ENCODE measurements around the gene MTNR1B.

MTNR1B gene

DNA sequence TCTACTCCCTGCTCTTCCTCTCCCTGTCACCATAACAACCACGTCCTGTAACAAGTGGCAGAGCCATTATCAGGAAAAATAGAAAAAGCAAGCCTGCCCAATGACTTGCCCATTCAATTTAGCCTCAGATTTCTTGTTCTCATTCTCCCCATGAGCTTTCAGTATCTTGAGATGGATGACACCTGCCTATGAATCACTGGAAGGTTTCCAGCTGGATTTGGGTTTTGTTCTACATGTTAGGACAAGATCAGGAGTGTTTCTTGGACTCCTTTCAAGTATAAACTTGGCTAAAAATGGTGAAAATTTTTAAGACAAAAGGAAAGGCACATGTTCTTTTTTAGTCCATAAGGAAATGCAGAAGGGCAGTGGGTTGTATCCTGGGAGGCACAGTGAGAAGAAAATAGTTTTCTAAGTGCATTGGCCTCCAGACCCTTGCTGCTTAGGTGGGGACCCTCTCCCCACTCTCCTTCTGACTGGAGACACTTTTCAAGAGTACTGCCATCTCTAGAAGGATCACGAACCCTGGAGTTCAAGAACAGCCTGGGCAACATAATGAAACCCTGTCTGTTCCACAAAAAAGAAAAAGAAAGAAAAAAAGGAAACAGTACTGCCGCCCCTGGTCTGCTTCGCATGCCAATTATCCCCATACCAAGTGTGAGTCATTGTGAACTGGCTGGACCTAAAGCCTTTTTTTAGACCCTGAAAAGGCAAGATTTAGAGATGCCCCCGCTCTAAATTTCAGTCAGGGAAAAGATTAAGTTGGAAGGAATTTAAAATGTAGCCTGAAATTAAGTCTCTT, 51.0 kb downstream of the MTNR1B start:
- TF ChIP-seq, protein P1, sequence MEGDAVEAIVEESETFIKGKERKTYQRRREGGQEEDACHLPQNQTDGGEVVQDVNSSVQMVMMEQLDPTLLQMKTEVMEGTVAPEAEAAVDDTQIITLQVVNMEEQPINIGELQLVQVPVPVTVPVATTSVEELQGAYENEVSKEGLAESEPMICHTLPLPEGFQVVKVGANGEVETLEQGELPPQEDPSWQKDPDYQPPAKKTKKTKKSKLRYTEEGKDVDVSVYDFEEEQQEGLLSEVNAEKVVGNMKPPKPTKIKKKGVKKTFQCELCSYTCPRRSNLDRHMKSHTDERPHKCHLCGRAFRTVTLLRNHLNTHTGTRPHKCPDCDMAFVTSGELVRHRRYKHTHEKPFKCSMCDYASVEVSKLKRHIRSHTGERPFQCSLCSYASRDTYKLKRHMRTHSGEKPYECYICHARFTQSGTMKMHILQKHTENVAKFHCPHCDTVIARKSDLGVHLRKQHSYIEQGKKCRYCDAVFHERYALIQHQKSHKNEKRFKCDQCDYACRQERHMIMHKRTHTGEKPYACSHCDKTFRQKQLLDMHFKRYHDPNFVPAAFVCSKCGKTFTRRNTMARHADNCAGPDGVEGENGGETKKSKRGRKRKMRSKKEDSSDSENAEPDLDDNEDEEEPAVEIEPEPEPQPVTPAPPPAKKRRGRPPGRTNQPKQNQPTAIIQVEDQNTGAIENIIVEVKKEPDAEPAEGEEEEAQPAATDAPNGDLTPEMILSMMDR (IDR thresholded peaks at IDR 0.05; ENCODE audit: extremely low read depth, insufficient read depth, missing control alignments) = no peak
- in situ Hi-C loops (cut with MboI; ENCODE audit: low pct_unique_long_range_greater_than_20kb, low sequenced_read_pairs, unreplicated experiment) = no loop called here
- no peak for DNase-seq (ENCODE audit: low spot score)

DNA sequence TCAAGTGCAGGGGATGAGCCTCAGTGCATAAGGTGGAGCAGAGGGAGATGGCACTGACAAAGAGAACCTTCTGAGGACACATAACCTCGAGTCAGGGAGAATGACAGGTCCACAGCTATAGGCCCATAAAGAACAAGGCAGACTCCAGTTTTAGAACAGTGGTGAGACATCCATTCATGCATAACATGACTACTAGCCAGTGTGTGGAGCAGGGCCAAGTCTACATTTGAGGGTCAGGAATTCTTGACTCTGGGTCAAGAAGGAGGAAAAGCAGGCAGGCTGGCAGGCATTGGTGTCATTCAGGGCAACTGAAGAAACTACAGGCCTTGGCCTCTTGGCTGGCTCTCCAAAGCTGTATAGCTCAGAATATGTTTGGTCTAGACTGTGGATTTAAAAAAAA, 54.9 kb downstream of the MTNR1B start:
- TF ChIP-seq, protein P1 (IDR thresholded peaks at IDR 0.05; ENCODE audit: extremely low read depth, insufficient read depth, missing control alignments) = no peak
- in situ Hi-C loops (cut with MboI; ENCODE audit: low pct_unique_long_range_greater_than_20kb, low sequenced_read_pairs, unreplicated experiment) = no loop called here
- no peak for DNase-seq (ENCODE audit: low spot score)

DNA sequence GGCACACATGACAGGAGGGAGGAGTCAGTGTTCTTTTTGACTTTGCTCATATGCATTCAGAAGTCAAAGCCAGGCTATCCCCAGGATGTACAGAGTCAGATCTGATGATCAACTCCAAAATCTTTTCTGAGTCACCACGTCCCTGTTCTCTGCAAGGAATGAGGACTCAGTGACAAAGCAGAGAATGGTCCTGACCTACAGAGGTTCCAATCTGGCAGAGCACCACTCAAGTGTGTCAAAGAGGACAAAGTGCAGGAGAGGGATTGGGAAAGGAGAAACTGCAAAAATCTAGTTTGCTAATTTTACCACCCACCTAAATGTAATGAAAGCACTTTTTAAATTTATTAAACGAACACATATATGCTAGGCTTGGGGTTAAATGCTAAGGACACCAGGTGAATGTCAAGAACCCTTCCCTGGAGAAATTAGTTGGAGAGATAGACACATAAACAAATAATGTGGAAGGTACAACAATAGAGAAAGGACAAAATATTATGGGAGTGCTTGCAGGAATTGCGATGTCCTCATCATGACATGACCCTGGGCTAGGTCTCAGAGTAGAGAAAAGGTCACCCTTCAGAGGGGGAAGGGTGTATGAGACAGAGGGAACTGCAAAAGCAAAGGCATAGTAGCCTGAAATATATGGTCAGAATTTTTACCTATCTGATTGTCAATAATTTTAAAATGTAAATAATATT, 56.3 kb downstream of the MTNR1B start:
- no peak for DNase-seq (ENCODE audit: low spot score)
- TF ChIP-seq, protein P1 (IDR thresholded peaks at IDR 0.05; ENCODE audit: extremely low read depth, insufficient read depth, missing control alignments) = no peak

DNA sequence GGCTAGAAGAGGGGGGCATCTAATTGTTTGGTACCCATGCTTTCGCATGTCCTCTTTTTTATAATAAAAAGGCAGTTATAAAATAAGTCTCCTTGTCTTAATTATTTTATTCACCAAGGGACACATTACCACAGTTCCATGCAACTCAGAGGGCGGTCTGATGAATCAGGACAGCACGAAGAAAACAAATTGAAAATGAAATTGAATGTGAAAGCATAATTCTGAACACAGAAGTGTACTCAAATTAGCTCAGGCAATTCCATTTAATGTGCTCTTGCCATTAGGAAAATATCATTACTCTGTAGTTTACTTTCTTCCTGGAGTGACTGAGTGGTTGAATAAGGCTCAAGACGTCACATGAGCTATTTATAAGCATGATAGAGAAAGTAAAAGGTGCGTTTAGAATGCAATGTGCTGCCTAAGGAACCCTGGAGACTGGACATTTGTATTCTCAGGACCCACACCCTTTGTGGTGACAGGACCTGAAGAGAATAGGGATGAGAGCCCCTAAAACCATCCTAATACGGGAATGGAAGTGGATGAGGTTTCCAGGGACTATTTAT, 59.6 kb downstream of the MTNR1B start:
- in situ Hi-C loops (cut with MboI; ENCODE audit: low pct_unique_long_range_greater_than_20kb, low sequenced_read_pairs, unreplicated experiment) = no loop called here
- no peak for DNase-seq (ENCODE audit: low spot score)

More for the DNA sequence above, 56.3 kb downstream of the MTNR1B start:
- in situ Hi-C loops (cut with MboI; ENCODE audit: low pct_unique_long_range_greater_than_20kb, low sequenced_read_pairs, unreplicated experiment) = no loop called here

DNA sequence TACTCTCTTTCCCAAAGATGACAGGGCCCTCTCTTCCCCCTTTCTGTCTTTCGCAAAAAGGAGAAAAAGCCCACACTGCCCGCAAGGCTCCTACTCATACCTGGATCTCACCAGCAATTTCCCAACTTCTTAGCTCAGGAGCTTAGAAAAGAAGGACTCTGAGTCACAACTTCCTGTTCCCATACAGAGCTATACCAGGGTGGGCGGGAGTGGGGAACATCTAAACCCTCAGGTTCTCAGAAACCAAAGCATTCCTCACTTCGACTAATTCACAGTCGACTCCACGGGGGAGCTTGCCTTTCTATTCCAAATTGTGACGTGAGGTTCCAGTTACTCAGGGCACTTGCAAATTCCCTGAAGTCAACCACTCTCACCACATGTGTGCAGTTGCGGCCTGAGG, 61.9 kb downstream of the MTNR1B start:
- in situ Hi-C loops (cut with MboI; ENCODE audit: low pct_unique_long_range_greater_than_20kb, low sequenced_read_pairs, unreplicated experiment) = no loop called here
- TF ChIP-seq, protein P1 (IDR thresholded peaks at IDR 0.05; ENCODE audit: extremely low read depth, insufficient read depth, missing control alignments) = no peak
- no peak for DNase-seq (ENCODE audit: low spot score)

More for the DNA sequence above, 59.6 kb downstream of the MTNR1B start:
- TF ChIP-seq, protein P1 (IDR thresholded peaks at IDR 0.05; ENCODE audit: extremely low read depth, insufficient read depth, missing control alignments) = no peak

All from GM13977 (cell line).